ENCODE measurements around the gene DPH2. TPM values are rescaled to one million over a fixed set of nuclear protein-coding genes. Genes with fewer than 3 reads are reported as not detected.

The DPH2 gene
- polyA plus RNA-seq, 6 donors from 2014 or later = 23.4 to 58.5 (median 30.9) TPM

DNA sequence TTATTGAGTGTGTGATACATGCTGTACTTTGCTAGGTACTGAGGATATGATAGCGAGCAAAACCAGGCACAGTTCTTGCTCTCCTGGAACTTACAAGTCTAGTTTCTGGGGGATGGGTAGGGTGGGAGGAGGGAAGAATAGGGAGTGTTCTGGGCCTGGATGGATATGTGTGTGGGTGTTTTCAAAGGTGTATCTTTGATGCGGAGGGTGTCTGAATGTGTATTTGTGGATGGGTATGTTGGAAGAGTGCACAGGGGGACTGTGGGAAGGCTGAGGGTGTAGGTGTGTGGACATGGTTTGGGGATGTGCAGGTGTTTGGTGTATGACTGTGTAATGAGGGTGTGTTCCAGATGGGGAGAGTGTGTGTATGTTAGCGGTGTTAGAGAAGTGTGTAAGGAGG lies 4.5 kb upstream of the DPH2 start:
- no peak for DNase-seq
- Mint-ChIP-seq H3K9me3 (no peaks in the 10 kb centered on the region), H3K4me3 (no peak overlapping the region), H3K27me3 (no peaks in the 10 kb centered on the region), H3K36me3 (peaks cover 0 to 9% of the 10 kb centered on the region in 2 donors), H3K27ac (no peak overlapping the region), H3K4me1 (peaks cover 11 to 14% (median 13%) of the 10 kb centered on the region in 3 donors)
- no peak for ATAC-seq (ENCODE audit: low read depth in 2 of 2)

GRCh38 chr1:43968348-43968948 lies 1.4 kb upstream of the DPH2 start:
- ATAC-seq (ENCODE audit: low read depth in 2 of 2) = no peak
- H3K4me3 Mint-ChIP-seq = peak overlapping the region in 2 of 8 donors; percentile 3 to 28

GRCh38 chr1:43969416-43969745 lies 429 bp upstream of the DPH2 start:
- H3K9me3 Mint-ChIP-seq = no peaks in the 10 kb centered on the region

More at GRCh38 chr1:43968348-43968948, 1.4 kb upstream of the DPH2 start:
- H3K36me3 Mint-ChIP-seq = no peaks in the 10 kb centered on the region
- no peaks in the 10 kb centered on the region for H3K9me3 Mint-ChIP-seq
- no peaks in the 10 kb centered on the region for H3K27me3 Mint-ChIP-seq
- no peak for DNase-seq
- H3K4me1 Mint-ChIP-seq = peaks cover 24 to 29% (median 26%) of the 10 kb centered on the region in 3 donors
- H3K27ac Mint-ChIP-seq = no peak overlapping the region

GRCh38 chr1:43970502-43970901 lies 692 bp downstream of the DPH2 start:
- Mint-ChIP-seq H3K36me3 (no peaks in the 10 kb centered on the region), H3K9me3 (no peaks in the 10 kb centered on the region), H3K27ac (peak overlapping the region in 4 of 6 donors; percentile 11 to 92 (median 76)), H3K4me1 (peaks cover 34 to 41% (median 40%) of the 10 kb centered on the region in 3 donors), H3K4me3 (peak overlapping the region; percentile 89 to 98 (median 96)), H3K27me3 (no peaks in the 10 kb centered on the region)
- ATAC-seq (ENCODE audit: low read depth in 2 of 2) = no peak
- DNase-seq = no peak

More at GRCh38 chr1:43969416-43969745, 429 bp upstream of the DPH2 start:
- peaks cover 32 to 38% (median 35%) of the 10 kb centered on the region in 3 donors for H3K4me1 Mint-ChIP-seq
- DNase-seq (no peak), ATAC-seq (ENCODE audit: low read depth in 2 of 2) (no peak)
- H3K27me3 Mint-ChIP-seq = no peaks in the 10 kb centered on the region
- H3K4me3 Mint-ChIP-seq = peak overlapping the region; percentile 89 to 98 (median 96)
- no peaks in the 10 kb centered on the region for H3K36me3 Mint-ChIP-seq
- peak overlapping the region in 4 of 6 donors; percentile 4 to 77 (median 58) for H3K27ac Mint-ChIP-seq

- H3K4me1 Mint-ChIP-seq = peaks cover 39 to 45% (median 44%) of the 10 kb centered on the region in 3 donors
- H3K27me3 Mint-ChIP-seq = no peaks in the 10 kb centered on the region
- no peaks in the 10 kb centered on the region for H3K36me3 Mint-ChIP-seq
- ATAC-seq (ENCODE audit: low read depth in 2 of 2) (no peak), DNase-seq (no peak)
- no peaks in the 10 kb centered on the region for H3K9me3 Mint-ChIP-seq
- peak overlapping the region in 1 of 6 donors; percentile 79 for H3K27ac Mint-ChIP-seq
- H3K4me3 Mint-ChIP-seq = peak overlapping the region; percentile 89 to 98 (median 96)
Measured at GRCh38 chr1:43970911-43971310, 1.1 kb downstream of the DPH2 start.

DNA sequence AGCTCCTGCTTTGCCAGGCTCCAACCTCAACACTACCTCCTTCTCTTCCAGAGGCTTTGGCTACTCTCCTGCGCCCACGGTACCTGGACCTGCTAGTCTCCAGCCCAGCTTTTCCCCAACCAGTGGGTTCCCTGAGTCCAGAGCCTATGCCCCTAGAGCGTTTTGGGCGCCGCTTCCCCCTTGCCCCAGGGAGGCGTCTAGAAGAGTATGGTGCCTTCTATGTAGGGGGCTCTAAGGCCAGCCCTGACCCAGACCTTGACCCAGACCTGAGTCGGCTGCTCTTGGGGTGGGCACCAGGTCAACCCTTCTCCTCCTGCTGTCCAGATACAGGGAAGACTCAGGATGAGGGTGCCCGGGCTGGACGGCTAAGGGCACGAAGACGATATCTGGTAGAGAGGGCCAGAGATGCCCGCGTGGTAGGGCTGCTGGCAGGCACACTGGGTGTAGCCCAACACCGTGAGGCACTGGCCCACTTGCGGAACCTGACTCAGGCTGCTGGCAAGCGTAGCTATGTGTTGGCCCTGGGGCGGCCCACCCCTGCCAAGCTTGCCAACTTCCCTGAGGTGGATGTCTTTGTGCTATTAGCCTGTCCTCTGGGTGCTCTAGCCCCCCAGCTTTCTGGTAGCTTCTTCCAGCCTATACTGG lies 1.6 kb downstream of the DPH2 start:
- Mint-ChIP-seq H3K4me3 (peak overlapping the region; percentile 52 to 98 (median 95)), H3K36me3 (peaks cover 0 to 1% of the 10 kb centered on the region in 2 donors), H3K27me3 (no peaks in the 10 kb centered on the region), H3K9me3 (no peaks in the 10 kb centered on the region), H3K27ac (no peak overlapping the region), H3K4me1 (peaks cover 42 to 51% (median 49%) of the 10 kb centered on the region in 3 donors)
- DNase-seq = no peak
- no peak for ATAC-seq (ENCODE audit: low read depth in 2 of 2)

DNA sequence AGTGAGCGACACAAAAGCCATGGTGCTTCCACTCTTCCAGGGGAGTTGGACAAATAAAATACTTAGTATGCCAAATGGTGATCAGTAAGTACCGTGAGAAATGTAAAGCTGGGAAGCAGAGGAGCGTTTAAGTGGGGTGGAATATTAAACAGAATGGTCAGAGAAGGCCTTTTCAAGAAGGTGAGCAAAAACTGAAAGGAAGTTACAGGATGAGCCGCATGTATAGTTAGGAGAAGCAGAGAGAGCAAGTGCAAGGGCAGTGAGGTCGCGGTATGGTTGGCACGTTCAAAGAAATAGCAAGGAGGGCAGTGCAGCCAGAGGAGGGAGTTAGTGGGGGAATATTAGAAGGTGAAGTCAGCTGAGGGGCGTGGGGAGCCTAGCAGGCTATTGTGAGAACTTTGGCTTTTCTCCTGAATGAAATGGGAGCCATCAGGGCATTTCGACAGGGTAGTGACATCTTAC lies 4.2 kb downstream of the DPH2 start:
- DNase-seq (no peak), ATAC-seq (ENCODE audit: low read depth in 2 of 2) (no peak)
- peak overlapping the region; percentile 62 to 97 (median 84) for H3K27ac Mint-ChIP-seq
- peaks cover 8 to 18% of the 10 kb centered on the region in 2 donors for H3K36me3 Mint-ChIP-seq
- no peaks in the 10 kb centered on the region for H3K27me3 Mint-ChIP-seq
- H3K4me1 Mint-ChIP-seq = peaks cover 55 to 74% (median 73%) of the 10 kb centered on the region in 3 donors
- H3K4me3 Mint-ChIP-seq = peak overlapping the region; percentile 94 to 98 (median 96)
- no peaks in the 10 kb centered on the region for H3K9me3 Mint-ChIP-seq

DNA sequence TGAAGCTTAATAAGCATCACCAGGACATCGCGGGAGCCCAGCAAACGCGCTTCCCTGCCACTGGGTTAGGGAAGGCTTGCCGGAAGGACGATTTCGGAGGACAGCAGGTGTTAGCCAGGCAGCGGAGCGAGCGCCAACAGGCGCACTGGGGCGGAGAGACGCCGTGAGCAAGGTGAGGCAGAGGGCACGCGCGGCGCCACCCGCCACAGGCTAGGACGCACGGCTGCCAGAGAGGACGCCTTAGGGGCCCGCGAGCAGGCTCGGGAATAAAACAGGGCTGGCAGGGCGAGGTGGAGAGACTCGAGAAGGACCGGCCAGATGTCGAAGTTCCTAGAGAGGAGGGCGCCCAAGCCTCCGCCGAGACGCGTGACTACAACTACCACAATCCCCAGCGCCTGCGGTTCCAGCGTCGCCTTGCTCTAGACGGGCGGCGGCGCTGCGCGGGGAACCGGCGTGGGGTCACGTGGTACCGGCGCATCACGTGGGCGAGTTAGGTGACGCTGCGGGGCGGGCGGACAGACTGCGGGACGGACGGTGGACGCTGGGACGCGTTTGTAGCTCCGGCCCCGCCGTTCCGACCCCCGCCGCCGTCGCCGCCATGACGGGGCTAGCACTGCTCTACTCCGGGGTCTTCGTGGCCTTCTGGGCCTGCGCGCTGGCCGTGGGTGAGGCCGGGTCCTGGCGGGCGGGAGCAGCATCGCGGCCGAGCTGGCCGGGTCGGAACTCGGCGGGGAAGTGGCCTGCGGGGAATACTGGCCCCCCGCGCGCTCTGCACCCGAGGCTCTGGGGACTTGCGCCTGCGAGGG lies 4.8 kb downstream of the DPH2 start, which contains the start of gene ATP6V0B:
Gene ATP6V0B, plus strand, starts transcription at position 518 of the 806 bp plus-strand sequence. Its CDS starts 81 bp downstream, at position 599.
- Mint-ChIP-seq H3K36me3 (peaks cover 8 to 18% of the 10 kb centered on the region in 2 donors), H3K9me3 (no peaks in the 10 kb centered on the region), H3K27ac (peak within 1 kb of the TSS; percentile 62 to 97 (median 88)), H3K4me1 (peaks cover 53 to 69% (median 69%) of the 10 kb centered on the region in 3 donors), H3K27me3 (no peaks in the 10 kb centered on the region), H3K4me3 (peak within 1 kb of the TSS; percentile 94 to 98 (median 96))
- DNase-seq (peak; percentile 91), ATAC-seq (ENCODE audit: low read depth in 2 of 2) (peak; percentile 75 to 78)

- Mint-ChIP-seq H3K4me3 (peak overlapping the region; percentile 94 to 98 (median 96)), H3K9me3 (no peaks in the 10 kb centered on the region), H3K4me1 (peaks cover 49 to 68% (median 68%) of the 10 kb centered on the region in 3 donors), H3K27me3 (no peaks in the 10 kb centered on the region), H3K27ac (peak overlapping the region in 5 of 6 donors; percentile 77 to 97 (median 91)), H3K36me3 (peaks cover 8 to 18% of the 10 kb centered on the region in 2 donors)
- peak; percentile 45 for DNase-seq
- peak; percentile 29 to 34 for ATAC-seq (ENCODE audit: low read depth in 2 of 2)
Measured at GRCh38 chr1:43975249-43975961, 5.6 kb downstream of the DPH2 start.

- Mint-ChIP-seq H3K36me3 (peaks cover 8 to 18% of the 10 kb centered on the region in 2 donors), H3K4me3 (peak overlapping the region; percentile 94 to 98 (median 96)), H3K9me3 (no peaks in the 10 kb centered on the region), H3K27me3 (no peaks in the 10 kb centered on the region), H3K27ac (peak overlapping the region; percentile 22 to 94 (median 77)), H3K4me1 (peaks cover 50 to 68% (median 66%) of the 10 kb centered on the region in 3 donors)
- no peak for ATAC-seq (ENCODE audit: low read depth in 2 of 2)
- DNase-seq = no peak
Measured at GRCh38 chr1:43976045-43976444, 6.2 kb downstream of the DPH2 start.

DNA sequence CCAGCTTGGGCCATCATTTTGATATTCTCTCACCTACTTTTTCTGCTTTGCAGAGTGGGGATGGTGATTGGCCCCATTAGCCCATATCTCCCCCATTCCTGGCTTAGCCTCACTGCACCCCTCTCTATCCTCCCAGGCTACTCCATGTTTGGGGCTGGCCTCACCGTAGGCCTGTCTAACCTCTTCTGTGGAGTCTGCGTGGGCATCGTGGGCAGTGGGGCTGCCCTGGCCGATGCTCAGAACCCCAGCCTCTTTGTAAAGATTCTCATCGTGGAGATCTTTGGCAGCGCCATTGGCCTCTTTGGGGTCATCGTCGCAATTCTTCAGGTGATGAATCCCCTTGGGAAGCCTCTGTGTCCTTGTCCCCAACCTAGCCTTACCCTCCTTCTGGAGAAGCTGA lies 7.1 kb downstream of the DPH2 start:
- peaks cover 8 to 18% of the 10 kb centered on the region in 2 donors for H3K36me3 Mint-ChIP-seq
- no peaks in the 10 kb centered on the region for H3K9me3 Mint-ChIP-seq
- H3K4me1 Mint-ChIP-seq = peaks cover 50 to 64% (median 61%) of the 10 kb centered on the region in 3 donors
- no peaks in the 10 kb centered on the region for H3K27me3 Mint-ChIP-seq
- peak overlapping the region in 4 of 6 donors; percentile 4 to 91 (median 56) for H3K27ac Mint-ChIP-seq
- DNase-seq (no peak), ATAC-seq (ENCODE audit: low read depth in 2 of 2) (no peak)
- H3K4me3 Mint-ChIP-seq = peak overlapping the region; percentile 17 to 97 (median 96)

- Mint-ChIP-seq H3K27me3 (no peaks in the 10 kb centered on the region), H3K9me3 (no peaks in the 10 kb centered on the region), H3K36me3 (peaks cover 8 to 18% of the 10 kb centered on the region in 2 donors), H3K4me3 (peak overlapping the region; percentile 17 to 97 (median 96)), H3K27ac (peak overlapping the region in 3 of 6 donors; percentile 3 to 9 (median 7)), H3K4me1 (peaks cover 52 to 64% (median 61%) of the 10 kb centered on the region in 3 donors)
- no peak for DNase-seq
- ATAC-seq (ENCODE audit: low read depth in 2 of 2) = no peak
Measured at GRCh38 chr1:43977376-43978263, 7.8 kb downstream of the DPH2 start.
